A172 (cell line): Measurements from ENCODE around the gene PPEF1. TPM values are rescaled to one million over a fixed set of nuclear protein-coding genes. Genes with fewer than 3 reads are reported as not detected.

Experiments used
- DNase-seq: peaks from one replicate; pipeline ENCODE4 v3.0.0-alpha.2; 2015; ENCODE audit warnings: low spot score
- total RNA-seq: library from RNA; depleted of rRNA; stranded (reverse); fragments of >200 nt; shearing (Covaris generic); gene quantifications from 2 replicates; pipeline ENCODE4 v1.2.3, GENCODE V29; 2014; rRNA removed

Gene PPEF1
- 0.05 TPM in 1 of 2 replicates, not detected in the other for total RNA-seq

GRCh38 chrX:18707426-18708049, at the start of gene PPEF1:
Gene PPEF1, plus strand, starts transcription at chrX:18707645. Its CDS starts 136 bp downstream, at chrX:18707781.
- no peak for DNase-seq

GRCh38 chrX:18661273-18661672, 46.2 kb upstream of the PPEF1 start:
- DNase-seq: no peak

GRCh38 chrX:18664947-18665346, 42.5 kb upstream of the PPEF1 start:
- DNase-seq: no peak

- DNase-seq: no peak
These were observed 40.8 kb upstream of the PPEF1 start for GRCh38 chrX:18666614-18667013.

- DNase-seq: no peak
These were observed 39.2 kb upstream of the PPEF1 start for GRCh38 chrX:18668071-18668835.

- DNase-seq: no peak
These were observed 35.4 kb upstream of the PPEF1 start, which contains the start of gene RS1 for GRCh38 chrX:18672008-18672407. Gene RS1, minus strand, starts transcription at chrX:18672108. Its CDS starts 40 bp downstream, at chrX:18672068.

GRCh38 chrX:18674417-18674787, 33.0 kb upstream of the PPEF1 start:
- no peak for DNase-seq

- peak; percentile 70 for DNase-seq
These were observed 32.4 kb upstream of the PPEF1 start for GRCh38 chrX:18674788-18675735.

- DNase-seq: no peak
These were observed 31.4 kb upstream of the PPEF1 start for GRCh38 chrX:18676050-18676449.

- no peak for DNase-seq
These were observed 31.0 kb upstream of the PPEF1 start for GRCh38 chrX:18676470-18676869.

- DNase-seq: peak; percentile 44
These were observed 30.1 kb upstream of the PPEF1 start for GRCh38 chrX:18677161-18677869.

- DNase-seq: no peak
These were observed 25.4 kb upstream of the PPEF1 start for GRCh38 chrX:18681996-18682395.

- DNase-seq: no peak
These were observed 24.5 kb upstream of the PPEF1 start for GRCh38 chrX:18682979-18683387.

- DNase-seq: no peak
These were observed 19.5 kb upstream of the PPEF1 start for GRCh38 chrX:18687856-18688495.

GRCh38 chrX:18691431-18691830, 16.0 kb upstream of the PPEF1 start:
- no peak for DNase-seq

- DNase-seq: no peak
These were observed 14.9 kb upstream of the PPEF1 start for GRCh38 chrX:18692541-18692940.

GRCh38 chrX:18696653-18697052, 10.8 kb upstream of the PPEF1 start:
- DNase-seq: no peak

GRCh38 chrX:18698737-18699650, 8.5 kb upstream of the PPEF1 start:
- DNase-seq: peak; percentile 38

GRCh38 chrX:18701621-18702361, 5.7 kb upstream of the PPEF1 start:
- peak; percentile 71 for DNase-seq
